Stimulated activated CD8-positive, alpha-beta memory T cell treated with anti-CD3 and anti-CD28 coated beads, Interleukin-7, amount 100 ng/mL, for 1 hour (primary cell): ENCODE measurements around the gene SARS2.
A peak's percentile ranks its signal among the peaks of the same experiment; 100 is the strongest.
"Not testable (repeated sequence)": the region's sequence is repeated elsewhere in the genome, so short reads cannot be mapped to it uniquely, and the experiment has no call there.

ENCODE experiments used
- DNase-seq, 2 donors: peaks; one replicate each; pipeline ENCODE4 v3.0.0-alpha.2; 2020; ENCODE audit warnings: low read depth in 2 of 2

The SARS2 gene

GRCh38 chr19:38929929-38930775, at the start of gene SARS2:
Gene SARS2 (minus strand): TSS chr19:38930763. CDS start chr19:38930736, 27 bp downstream.
- DNase-seq = peak; percentile 83 to 85

- DNase-seq = no peak
Measured at GRCh38 chr19:38979812-38980211, 49.2 kb upstream of the SARS2 start.

GRCh38 chr19:38978326-38978689, 47.7 kb upstream of the SARS2 start:
- no peak for DNase-seq

GRCh38 chr19:38977445-38978325, 47.1 kb upstream of the SARS2 start:
- DNase-seq = no peak

GRCh38 chr19:38975861-38976271, 45.3 kb upstream of the SARS2 start:
- DNase-seq = no peak

- DNase-seq = no peak
Measured at GRCh38 chr19:38975214-38975860, 44.8 kb upstream of the SARS2 start, which contains the start of gene FBXO17. Gene FBXO17 (minus strand): TSS chr19:38975742. CDS start chr19:38950319, 25,423 bp downstream.

GRCh38 chr19:38974624-38975213, 44.2 kb upstream of the SARS2 start:
- no peak for DNase-seq

- no peak for DNase-seq
Measured at GRCh38 chr19:38971672-38972071, 41.1 kb upstream of the SARS2 start.

- no peak for DNase-seq
Measured at GRCh38 chr19:38970664-38971532, 40.3 kb upstream of the SARS2 start.

- not testable (repeated sequence) for DNase-seq
Measured at GRCh38 chr19:38966149-38966548, 35.6 kb upstream of the SARS2 start.

GRCh38 chr19:38964738-38965137, 34.2 kb upstream of the SARS2 start:
- DNase-seq = no peak

- DNase-seq = no peak
Measured at GRCh38 chr19:38959618-38960017, 29.1 kb upstream of the SARS2 start.

- no peak for DNase-seq
Measured at GRCh38 chr19:38958301-38958700, 27.7 kb upstream of the SARS2 start.

GRCh38 chr19:38956264-38956663, 25.7 kb upstream of the SARS2 start:
- no peak for DNase-seq

- no peak for DNase-seq
Measured at GRCh38 chr19:38953677-38954076, 23.1 kb upstream of the SARS2 start.

GRCh38 chr19:38952395-38953165, 22.0 kb upstream of the SARS2 start:
- no peak for DNase-seq

GRCh38 chr19:38951187-38951586, 20.6 kb upstream of the SARS2 start:
- no peak for DNase-seq

- peak; percentile 39 to 66 for DNase-seq
Measured at GRCh38 chr19:38949580-38950367, 19.2 kb upstream of the SARS2 start.
